Measurements from ENCODE around the gene RFPL3.
A peak's percentile ranks its signal among the peaks of the same experiment; 100 is the strongest.
"Not testable (repeated sequence)": the region's sequence is repeated elsewhere in the genome, so short reads cannot be mapped to it uniquely, and the experiment has no call there.

Gene RFPL3

GRCh38 chr22:32353840-32354239 lies 3.8 kb upstream of the RFPL3 start:
- DNase-seq (ENCODE audit: low spot score): no peak

- DNase-seq (ENCODE audit: low spot score): no peak
Measured at GRCh38 chr22:32354360-32355351, 3.0 kb upstream of the RFPL3 start.

GRCh38 chr22:32355760-32356159 lies 1.9 kb upstream of the RFPL3 start:
- DNase-seq (ENCODE audit: low spot score): peak; percentile 5

GRCh38 chr22:32360096-32360495 lies 2.4 kb downstream of the RFPL3 start:
- DNase-seq (ENCODE audit: low spot score): not testable (repeated sequence)

- DNase-seq (ENCODE audit: low spot score): no peak
Measured at GRCh38 chr22:32361257-32361656, 3.6 kb downstream of the RFPL3 start.

GRCh38 chr22:32364210-32364609 lies 6.5 kb downstream of the RFPL3 start:
- no peak for DNase-seq (ENCODE audit: low spot score)

GRCh38 chr22:32375678-32376450 lies 18.2 kb downstream of the RFPL3 start:
- DNase-seq (ENCODE audit: low spot score): no peak

- DNase-seq (ENCODE audit: low spot score): no peak
Measured at GRCh38 chr22:32376681-32377080, 19.0 kb downstream of the RFPL3 start.

GRCh38 chr22:32378707-32379272 lies 21.1 kb downstream of the RFPL3 start:
- no peak for DNase-seq (ENCODE audit: low spot score)

GRCh38 chr22:32380991-32381390 lies 23.3 kb downstream of the RFPL3 start:
- no peak for DNase-seq (ENCODE audit: low spot score)

GRCh38 chr22:32385681-32386080 lies 28.0 kb downstream of the RFPL3 start:
- no peak for DNase-seq (ENCODE audit: low spot score)

- no peak for DNase-seq (ENCODE audit: low spot score)
Measured at GRCh38 chr22:32389685-32390084, 32.0 kb downstream of the RFPL3 start.

GRCh38 chr22:32395107-32395506 lies 37.4 kb downstream of the RFPL3 start:
- no peak for DNase-seq (ENCODE audit: low spot score)

GRCh38 chr22:32396255-32396654 lies 38.6 kb downstream of the RFPL3 start:
- no peak for DNase-seq (ENCODE audit: low spot score)

GRCh38 chr22:32396746-32397145 lies 39.1 kb downstream of the RFPL3 start:
- no peak for DNase-seq (ENCODE audit: low spot score)

- no peak for DNase-seq (ENCODE audit: low spot score)
Measured at GRCh38 chr22:32401486-32401885, 43.8 kb downstream of the RFPL3 start.

- DNase-seq (ENCODE audit: low spot score): no peak
Measured at GRCh38 chr22:32404021-32404420, 46.4 kb downstream of the RFPL3 start.

- DNase-seq (ENCODE audit: low spot score): no peak
Measured at GRCh38 chr22:32407312-32407711, 49.6 kb downstream of the RFPL3 start.

GRCh38 chr22:32407936-32408335 lies 50.3 kb downstream of the RFPL3 start:
- DNase-seq (ENCODE audit: low spot score): no peak

GRCh38 chr22:32409977-32410376 lies 52.3 kb downstream of the RFPL3 start:
- no peak for DNase-seq (ENCODE audit: low spot score)

GRCh38 chr22:32410459-32410858 lies 52.8 kb downstream of the RFPL3 start:
- no peak for DNase-seq (ENCODE audit: low spot score)

Measured in LoVo (cell line).